Astrocyte of the spinal cord (primary cell): ENCODE measurements around the gene POLR2E.

Source experiments
- DNase-seq: peaks from one replicate; pipeline ENCODE4 v3.0.0; 2011; ENCODE audit warnings: low read depth, low spot score
- H3K4me3 ChIP-seq: 2 replicates; pipeline ENCODE4 v1.5.1; 2011; ENCODE audit warnings: low read depth, mild to moderate bottlenecking, low read length, moderate library complexity
- in situ Hi-C: cut with HindIII; loops from 2 replicates; pipeline ENCODE4 v1.10.0; 2017; ENCODE audit warnings: low sequenced_read_pairs
- TF ChIP-seq, protein P1 (sequence below): IDR thresholded peaks from 2 replicates; pipeline ENCODE4 v1.5.1; 2012; ENCODE audit warnings: low read depth, mild to moderate bottlenecking, low read length, inconsistent platforms

POLR2E gene

DNA sequence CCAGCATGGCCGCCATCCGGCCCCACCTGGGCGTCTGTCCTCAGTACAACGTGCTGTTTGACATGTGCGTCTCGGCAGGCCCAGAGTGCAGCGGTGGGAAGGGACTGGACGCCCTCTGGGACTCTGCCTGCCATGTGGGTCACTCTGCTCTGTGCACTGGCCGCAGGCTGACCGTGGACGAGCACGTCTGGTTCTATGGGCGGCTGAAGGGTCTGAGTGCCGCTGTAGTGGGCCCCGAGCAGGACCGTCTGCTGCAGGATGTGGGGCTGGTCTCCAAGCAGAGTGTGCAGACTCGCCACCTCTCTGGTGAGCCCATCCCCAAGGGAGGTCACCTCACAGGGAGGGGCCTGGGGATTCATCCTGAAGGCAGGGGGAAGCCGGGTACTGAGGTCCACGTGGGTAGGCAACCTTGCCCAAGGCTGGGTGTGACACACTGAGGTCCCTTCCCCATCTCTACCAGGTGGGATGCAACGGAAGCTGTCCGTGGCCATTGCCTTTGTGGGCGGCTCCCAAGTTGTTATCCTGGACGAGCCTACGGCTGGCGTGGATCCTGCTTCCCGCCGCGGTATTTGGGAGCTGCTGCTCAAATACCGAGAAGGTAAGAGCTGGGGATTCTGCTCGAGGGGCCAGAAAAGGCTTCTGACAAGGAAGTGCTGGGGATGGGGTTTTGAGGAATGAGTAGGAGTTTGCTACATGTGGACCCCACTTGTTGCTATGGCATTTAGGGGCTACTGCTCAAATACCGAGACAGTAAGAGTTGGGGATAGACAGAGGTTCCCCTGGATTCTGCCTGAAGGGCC is 44.0 kb downstream of the POLR2E start:
- in situ Hi-C loops, result no loop called here
- TF ChIP-seq, protein P1, sequence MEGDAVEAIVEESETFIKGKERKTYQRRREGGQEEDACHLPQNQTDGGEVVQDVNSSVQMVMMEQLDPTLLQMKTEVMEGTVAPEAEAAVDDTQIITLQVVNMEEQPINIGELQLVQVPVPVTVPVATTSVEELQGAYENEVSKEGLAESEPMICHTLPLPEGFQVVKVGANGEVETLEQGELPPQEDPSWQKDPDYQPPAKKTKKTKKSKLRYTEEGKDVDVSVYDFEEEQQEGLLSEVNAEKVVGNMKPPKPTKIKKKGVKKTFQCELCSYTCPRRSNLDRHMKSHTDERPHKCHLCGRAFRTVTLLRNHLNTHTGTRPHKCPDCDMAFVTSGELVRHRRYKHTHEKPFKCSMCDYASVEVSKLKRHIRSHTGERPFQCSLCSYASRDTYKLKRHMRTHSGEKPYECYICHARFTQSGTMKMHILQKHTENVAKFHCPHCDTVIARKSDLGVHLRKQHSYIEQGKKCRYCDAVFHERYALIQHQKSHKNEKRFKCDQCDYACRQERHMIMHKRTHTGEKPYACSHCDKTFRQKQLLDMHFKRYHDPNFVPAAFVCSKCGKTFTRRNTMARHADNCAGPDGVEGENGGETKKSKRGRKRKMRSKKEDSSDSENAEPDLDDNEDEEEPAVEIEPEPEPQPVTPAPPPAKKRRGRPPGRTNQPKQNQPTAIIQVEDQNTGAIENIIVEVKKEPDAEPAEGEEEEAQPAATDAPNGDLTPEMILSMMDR, result no peak
- DNase-seq, result no peak
- H3K4me3 ChIP-seq, result no peak overlapping the region

DNA sequence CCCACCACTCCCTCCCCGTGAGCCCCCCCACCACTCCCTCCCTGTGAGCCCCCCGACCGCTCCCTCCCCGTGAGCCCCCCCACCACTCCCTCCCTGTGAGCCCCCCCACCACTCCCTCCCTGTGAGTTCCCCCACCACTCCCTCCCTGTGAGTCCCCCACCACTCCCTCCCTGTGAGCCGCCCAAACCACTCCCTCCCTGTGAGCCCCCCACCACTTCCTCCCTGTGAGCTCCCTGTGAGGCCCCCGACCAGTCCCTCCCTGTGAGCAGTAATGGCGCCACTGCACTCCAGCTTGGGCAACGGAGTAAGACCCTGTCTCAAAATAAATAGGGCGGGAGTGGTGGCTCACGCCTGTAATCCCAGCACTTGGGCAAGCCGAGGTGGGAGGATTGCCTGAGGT is 45.4 kb downstream of the POLR2E start:
- no peak for DNase-seq
- TF ChIP-seq, protein P1, result no peak
- H3K4me3 ChIP-seq, result no peak overlapping the region
- in situ Hi-C loops, result no loop called here

DNA sequence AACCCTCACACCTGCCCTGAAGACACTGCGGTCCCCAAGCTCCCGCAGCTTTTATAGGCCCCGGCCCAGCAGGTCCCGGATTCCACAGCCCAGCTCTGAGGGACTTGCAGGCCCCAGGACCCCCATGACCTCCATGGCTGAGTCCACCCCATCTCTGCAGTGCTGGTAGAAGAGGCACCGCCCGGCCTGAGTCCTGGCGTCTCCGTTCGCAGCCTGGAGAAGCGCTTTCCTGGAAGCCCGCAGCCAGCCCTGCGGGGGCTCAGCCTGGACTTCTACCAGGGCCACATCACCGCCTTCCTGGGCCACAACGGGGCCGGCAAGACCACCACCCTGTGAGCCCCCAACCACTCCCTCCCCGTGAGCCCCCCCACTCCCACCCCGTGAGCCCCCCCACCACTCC is 46.1 kb downstream of the POLR2E start:
- H3K4me3 ChIP-seq, result no peak overlapping the region
- in situ Hi-C loops, result no loop called here
- TF ChIP-seq, protein P1, result no peak
- no peak for DNase-seq

DNA sequence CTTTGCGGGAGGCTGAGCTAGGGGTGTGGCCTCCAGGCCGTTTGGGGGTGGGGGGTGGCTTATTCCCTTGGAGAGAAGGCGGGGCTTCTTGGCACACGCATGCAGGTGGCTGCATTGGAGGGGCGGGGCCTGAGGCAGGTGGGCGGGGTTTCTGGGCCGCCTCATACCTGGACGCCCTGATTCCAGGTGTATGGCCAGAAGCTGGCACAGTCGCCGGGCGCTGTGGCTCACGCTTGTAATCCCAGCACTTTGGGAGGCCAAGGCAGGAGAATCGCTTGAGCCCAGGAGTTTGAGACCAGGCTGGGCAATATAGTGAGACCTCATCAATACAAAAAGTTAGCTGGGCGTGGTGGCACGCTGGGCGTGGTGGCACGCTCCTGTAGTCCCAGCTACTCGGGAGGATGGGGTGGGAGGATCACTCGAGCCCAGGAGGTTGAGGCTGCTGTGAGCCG is 47.5 kb downstream of the POLR2E start:
- DNase-seq, result no peak
- TF ChIP-seq, protein P1, result no peak
- in situ Hi-C loops, result no loop called here
- no peak overlapping the region for H3K4me3 ChIP-seq

DNA sequence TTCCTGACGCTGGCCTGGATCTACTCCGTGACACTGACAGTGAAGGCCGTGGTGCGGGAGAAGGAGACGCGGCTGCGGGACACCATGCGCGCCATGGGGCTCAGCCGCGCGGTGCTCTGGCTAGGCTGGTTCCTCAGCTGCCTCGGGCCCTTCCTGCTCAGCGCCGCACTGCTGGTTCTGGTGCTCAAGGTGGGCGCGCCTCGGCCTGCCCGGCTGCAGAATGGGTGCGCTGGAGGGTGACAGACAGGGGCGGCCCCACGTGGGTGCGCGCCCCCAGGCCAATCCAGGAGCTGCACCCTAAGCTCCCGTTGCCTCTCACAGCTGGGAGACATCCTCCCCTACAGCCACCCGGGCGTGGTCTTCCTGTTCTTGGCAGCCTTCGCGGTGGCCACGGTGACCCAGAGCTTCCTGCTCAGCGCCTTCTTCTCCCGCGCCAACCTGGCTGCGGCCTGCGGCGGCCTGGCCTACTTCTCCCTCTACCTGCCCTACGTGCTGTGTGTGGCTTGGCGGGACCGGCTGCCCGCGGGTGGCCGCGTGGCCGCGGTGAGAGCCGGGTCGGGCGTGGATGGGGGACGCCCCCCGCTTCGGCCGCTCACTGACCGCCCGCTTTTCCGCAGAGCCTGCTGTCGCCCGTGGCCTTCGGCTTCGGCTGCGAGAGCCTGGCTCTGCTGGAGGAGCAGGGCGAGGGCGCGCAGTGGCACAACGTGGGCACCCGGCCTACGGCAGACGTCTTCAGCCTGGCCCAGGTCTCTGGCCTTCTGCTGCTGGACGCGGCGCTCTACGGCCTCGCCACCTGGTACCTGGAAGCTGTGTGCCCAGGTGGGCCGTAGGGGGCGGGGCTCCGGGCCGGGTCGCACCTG is 48.1 kb downstream of the POLR2E start:
- in situ Hi-C loops, result no loop called here
- DNase-seq, result no peak
- no peak overlapping the region for H3K4me3 ChIP-seq
- TF ChIP-seq, protein P1, result no peak

DNA sequence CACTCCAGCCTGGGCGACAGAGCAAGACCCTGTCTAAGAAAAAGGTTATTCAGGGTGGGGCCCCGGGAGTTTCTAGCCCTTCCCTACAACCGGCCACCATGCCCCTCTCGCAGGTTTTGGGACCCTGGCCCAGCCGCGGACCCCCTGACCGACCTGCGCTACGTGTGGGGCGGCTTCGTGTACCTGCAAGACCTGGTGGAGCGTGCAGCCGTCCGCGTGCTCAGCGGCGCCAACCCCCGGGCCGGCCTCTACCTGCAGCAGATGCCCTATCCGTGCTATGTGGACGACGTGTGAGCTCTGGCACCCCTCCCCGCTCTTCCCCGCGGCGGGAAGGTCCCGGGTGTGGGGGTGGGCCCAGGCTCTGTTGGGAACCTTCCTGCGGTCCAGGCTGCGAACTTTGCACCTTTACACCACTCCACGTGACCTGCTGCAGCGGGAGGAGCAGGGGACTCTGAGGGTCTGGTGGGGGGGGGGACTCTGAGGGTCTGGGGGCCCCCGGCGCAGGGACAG is 49.0 kb downstream of the POLR2E start:
- in situ Hi-C loops, result no loop called here

More for the DNA sequence above, 49.0 kb downstream of the POLR2E start:
- H3K4me3 ChIP-seq, result no peak overlapping the region
- TF ChIP-seq, protein P1, result no peak
- DNase-seq, result no peak
